HCT116 (cell line): Measurements from ENCODE around the gene PCDHA9. TPM values are rescaled to one million over a fixed set of nuclear protein-coding genes. Genes with fewer than 3 reads are reported as not detected.

Experiments used
- ATAC-seq: fragments of 200-7000 bp; cut with Tn5 transposase; 2 replicates; pipeline ENCODE4 v1.9.1; 2020; ENCODE audit warnings: mild to moderate bottlenecking, moderate library complexity
- BruUV-seq: library from RNA; stranded (reverse); fragments of 400-500 nt; replicated peaks from 2 replicates; lab custom pipeline; 2021; lab: Mats Ljungman, UMichigan
- CTCF ChIA-PET: fragments of 300-600 bp; sonication (Branson Sonifier 250); formaldehyde crosslinking; loops from one replicate; lab custom pipeline; 2021; ENCODE audit warnings: antibody characterized with exemption; lab: Charles Lee
- POLR2A ChIA-PET: fragments of 300-600, 350-600 bp; sonication (Branson Sonifier 250); formaldehyde crosslinking; loops from one replicate; lab custom pipeline; 2021; ENCODE audit warnings: antibody characterized with exemption; lab: Charles Lee
- RAD21 ChIA-PET, 2 experiments: fragments of 300-600 bp; sonication (Branson Sonifier 250); formaldehyde crosslinking; loops; one replicate each; lab custom pipeline; 2023; ENCODE audit warnings: low total read pairs in 2 of 2; ENCODE audit not compliant: uncharacterized antibody in 2 of 2, unreplicated experiment in 2 of 2, low non-redundant PET in 1 of 2; lab: Charles Lee
- DNase-seq: peaks from one replicate; pipeline ENCODE4 v3.0.0-alpha.2; 2010; ENCODE audit warnings: low read depth, low spot score
- H2AFZ ChIP-seq: fragments of 200-600 bp; shearing (Covaris generic), sonication (generic); 2 replicates; pipeline ENCODE4 v1.6.1; 2017; ENCODE audit warnings: low read depth, mixed run types, mixed read lengths, antibody characterized with exemption, low read length; ENCODE audit not compliant: poor library complexity, severe bottlenecking
- H3K27ac ChIP-seq: 2 replicates; pipeline ENCODE4 v1.5.1; 2012; ENCODE audit warnings: low read depth, low read length
- H3K27me3 ChIP-seq: fragments of 200-600 bp; sonication (generic); 2 replicates; pipeline ENCODE4 v1.6.1; 2016; ENCODE audit warnings: mixed run types, low read length, mixed read lengths; ENCODE audit not compliant: insufficient read depth
- H3K36me3 ChIP-seq, 2 experiments: fragments of 200-500 bp in 1 of 2; fragments of 200-600 bp in 1 of 2; sonication (Bioruptor generic) in 1 of 2; sonication (generic) in 1 of 2; 2 replicates each; pipeline versions ENCODE4 v1.5.1 to v1.6.1; 2014 to 2016; ENCODE audit warnings: low read length in 2 of 2, inconsistent platforms in 1 of 2, mixed read lengths in 1 of 2, mixed run types in 1 of 2; ENCODE audit not compliant: insufficient read depth in 2 of 2, control insufficient read depth in 1 of 2
- H3K4me1 ChIP-seq, 2 experiments: fragments of 200-600 bp in 1 of 2; sonication (generic) in 1 of 2; 2 replicates each; pipeline versions ENCODE4 v1.5.1 to v1.6.1; 2012 to 2017; ENCODE audit warnings: low read length in 2 of 2, inconsistent platforms in 1 of 2, mild to moderate bottlenecking in 1 of 2, mixed read lengths in 1 of 2, mixed run types in 1 of 2, moderate library complexity in 1 of 2; ENCODE audit not compliant: insufficient read depth in 2 of 2, control insufficient read depth in 1 of 2
- H3K4me2 ChIP-seq: fragments of 200-600 bp; sonication (generic); 2 replicates; pipeline ENCODE4 v1.6.1; 2017; ENCODE audit warnings: mixed run types, low read length, mixed read lengths
- H3K4me3 ChIP-seq, 2 experiments: fragments of 200-600 bp in 1 of 2; sonication (generic) in 1 of 2; replicated peaks in 1 of 2; 2 replicates each; pipeline ENCODE4 v1.5.1; 2011 to 2016; ENCODE audit warnings: low read length in 2 of 2, control low read depth in 1 of 2, low read depth in 1 of 2, mild to moderate bottlenecking in 1 of 2, mixed read lengths in 1 of 2, mixed run types in 1 of 2
- H3K79me2 ChIP-seq: fragments of 200-600 bp; sonication (generic); 2 replicates; pipeline ENCODE4 v1.6.1; 2017; ENCODE audit warnings: mild to moderate bottlenecking, mixed run types, low read length, moderate library complexity, mixed read lengths; ENCODE audit not compliant: insufficient read depth
- H3K9ac ChIP-seq: fragments of 200-600 bp; sonication (generic); 2 replicates; pipeline ENCODE4 v1.6.1; 2016; ENCODE audit warnings: low read length, mixed read lengths
- H3K9me2 ChIP-seq: fragments of 200-600 bp; sonication (generic), shearing (Covaris generic); 2 replicates; pipeline ENCODE4 v1.6.1; 2017; ENCODE audit warnings: mixed run types, mild to moderate bottlenecking, moderate library complexity; ENCODE audit not compliant: insufficient read depth
- H3K9me3 ChIP-seq, 2 experiments: fragments of 200-500 bp in 1 of 2; fragments of 200-600 bp in 1 of 2; sonication (Bioruptor generic) in 1 of 2; sonication (generic) in 1 of 2; 2 replicates each; pipeline ENCODE4 v1.6.1; 2014 to 2017; ENCODE audit warnings: low read length in 2 of 2, mixed read lengths in 2 of 2, inconsistent platforms in 1 of 2, low read depth in 1 of 2, mild to moderate bottlenecking in 1 of 2, mixed run types in 1 of 2, moderate library complexity in 1 of 2; ENCODE audit not compliant: control insufficient read depth in 1 of 2, insufficient read depth in 1 of 2
- H4K20me1 ChIP-seq: fragments of 200-600 bp; sonication (generic), shearing (Covaris generic); 2 replicates; pipeline ENCODE4 v1.6.1; 2017; ENCODE audit warnings: mixed run types, mild to moderate bottlenecking, moderate library complexity; ENCODE audit not compliant: insufficient read depth
- CEBPB ChIP-seq: IDR thresholded peaks from 2 replicates; pipeline ENCODE4 v1.6.1; 2012; ENCODE audit warnings: low read depth
- CTCF ChIP-seq, 3 experiments: fragments of 200-600 bp in 1 of 3; sonication (generic) in 1 of 3; IDR thresholded peaks in 2 of 3; conservative IDR thresholded peaks in 1 of 3; 2 replicates each; pipeline ENCODE4 v1.5.1; 2012 to 2017; ENCODE audit warnings: low read depth in 2 of 3, low read length in 2 of 3, antibody characterized with exemption in 1 of 3, borderline replicate concordance in 1 of 3, control low read depth in 1 of 3, mild to moderate bottlenecking in 1 of 3, mixed read lengths in 1 of 3, mixed run types in 1 of 3, moderate library complexity in 1 of 3; ENCODE audit not compliant: insufficient read depth in 1 of 3
- EZH2 ChIP-seq: fragments of 200-600 bp; sonication (generic); IDR thresholded peaks from 2 replicates; pipeline ENCODE4 v1.6.1; 2017; ENCODE audit warnings: antibody characterized with exemption, mixed run types
- FOSL1 ChIP-seq: IDR thresholded peaks from 2 replicates; pipeline ENCODE4 v1.6.1; 2012; ENCODE audit warnings: low read depth
- JUND ChIP-seq: IDR thresholded peaks from 2 replicates; pipeline ENCODE4 v1.6.1; 2012
- POLR2AphosphoS5 ChIP-seq: IDR thresholded peaks from 2 replicates; pipeline ENCODE4 v1.6.1; 2011; ENCODE audit warnings: mild to moderate bottlenecking, low read depth, low read length, moderate library complexity
- RAD21 ChIP-seq: IDR thresholded peaks from 2 replicates; pipeline ENCODE4 v1.6.1; 2012; ENCODE audit warnings: low read depth, mild to moderate bottlenecking
- SIN3A ChIP-seq: IDR thresholded peaks from 2 replicates; pipeline ENCODE4 v1.6.1; 2012; ENCODE audit warnings: low read depth
- SP1 ChIP-seq: IDR thresholded peaks from 2 replicates; pipeline ENCODE4 v1.6.1; 2012; ENCODE audit warnings: low read depth
- TCF7L2 ChIP-seq: IDR thresholded peaks from 2 replicates; pipeline ENCODE4 v1.7.0; 2011; ENCODE audit warnings: borderline replicate concordance, inconsistent platforms; ENCODE audit not compliant: insufficient read depth, insufficient read length; ENCODE audit errors: extremely low read depth
- ZNF274 ChIP-seq: fragments of 200-500 bp; sonication (Bioruptor generic); IDR thresholded peaks from 2 replicates; pipeline ENCODE4 v1.6.1; 2014; ENCODE audit warnings: mild to moderate bottlenecking, low read depth, low read length, inconsistent platforms
- intact Hi-C: fragments of 100-400 bp; cut with micrococcal nuclease; formaldehyde crosslinking; loops from 2 replicates; pipeline ENCODE4 v1.10.0; 2022
- total RNA-seq: library from RNA; stranded (reverse); gene quantifications from one replicate; pipeline ENCODE4 v1.2.1, GENCODE V29; 2021; ENCODE audit not compliant: unreplicated experiment
- TF ChIP-seq, protein P1 (sequence below): IDR thresholded peaks from 2 replicates; pipeline ENCODE4 v1.6.1; 2011; ENCODE audit warnings: mild to moderate bottlenecking, low read length, moderate library complexity; ENCODE audit not compliant: insufficient replicate concordance; ENCODE audit errors: extremely low read depth
- TF ChIP-seq, protein P2 (sequence below): IDR thresholded peaks from 2 replicates; pipeline ENCODE4 v1.6.1; 2012; ENCODE audit warnings: low read depth

PCDHA9 gene
- total RNA-seq, 1 experiment from 2014 or later: not detected

- Histone ChIP-seq H2AFZ (no peak within 1 kb of the TSS), H3K9me3 (no peaks in the 10 kb centered on the region), H3K4me1 (no peaks in the 10 kb centered on the region), H3K4me2 (no peak within 1 kb of the TSS), H3K4me3 (no peak within 1 kb of the TSS), H3K27me3 (no peaks in the 10 kb centered on the region), H3K79me2 (no peaks in the 10 kb centered on the region), H4K20me1 (no peaks in the 10 kb centered on the region), H3K9me2 (no peaks in the 10 kb centered on the region; the same call in 1 of the 2 replicates), H3K9ac (no peak within 1 kb of the TSS), H3K36me3 (no peaks in the 10 kb centered on the region), H3K27ac (no peak within 1 kb of the TSS)
- intact Hi-C loops: no loop called here
- TF ChIP-seq POLR2AphosphoS5 (no peak), JUND (no peak), EZH2 (no peak), TCF7L2 (no peak), SP1 (no peak), CEBPB (no peak), SIN3A (no peak), ZNF274 (no peak), FOSL1 (no peak), RAD21 (peak; percentile 37; the same call in 1 of the 2 replicates), CTCF (IDR thresholded peaks at IDR 0.05 in 2 of 3, conservative IDR thresholded peaks at IDR 0.05 in 1 of 3; ENCODE audit: borderline replicate concordance in 1 of 3, insufficient read depth in 1 of 3, low read depth in 2 of 3, low read length in 2 of 3) (peak; percentile 16 to 33 (median 27); a peak in 4 of 6 replicates)
- TF ChIP-seq, protein P1, sequence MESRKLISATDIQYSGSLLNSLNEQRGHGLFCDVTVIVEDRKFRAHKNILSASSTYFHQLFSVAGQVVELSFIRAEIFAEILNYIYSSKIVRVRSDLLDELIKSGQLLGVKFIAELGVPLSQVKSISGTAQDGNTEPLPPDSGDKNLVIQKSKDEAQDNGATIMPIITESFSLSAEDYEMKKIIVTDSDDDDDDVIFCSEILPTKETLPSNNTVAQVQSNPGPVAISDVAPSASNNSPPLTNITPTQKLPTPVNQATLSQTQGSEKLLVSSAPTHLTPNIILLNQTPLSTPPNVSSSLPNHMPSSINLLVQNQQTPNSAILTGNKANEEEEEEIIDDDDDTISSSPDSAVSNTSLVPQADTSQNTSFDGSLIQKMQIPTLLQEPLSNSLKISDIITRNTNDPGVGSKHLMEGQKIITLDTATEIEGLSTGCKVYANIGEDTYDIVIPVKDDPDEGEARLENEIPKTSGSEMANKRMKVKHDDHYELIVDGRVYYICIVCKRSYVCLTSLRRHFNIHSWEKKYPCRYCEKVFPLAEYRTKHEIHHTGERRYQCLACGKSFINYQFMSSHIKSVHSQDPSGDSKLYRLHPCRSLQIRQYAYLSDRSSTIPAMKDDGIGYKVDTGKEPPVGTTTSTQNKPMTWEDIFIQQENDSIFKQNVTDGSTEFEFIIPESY: no peak
- TF ChIP-seq, protein P2, sequence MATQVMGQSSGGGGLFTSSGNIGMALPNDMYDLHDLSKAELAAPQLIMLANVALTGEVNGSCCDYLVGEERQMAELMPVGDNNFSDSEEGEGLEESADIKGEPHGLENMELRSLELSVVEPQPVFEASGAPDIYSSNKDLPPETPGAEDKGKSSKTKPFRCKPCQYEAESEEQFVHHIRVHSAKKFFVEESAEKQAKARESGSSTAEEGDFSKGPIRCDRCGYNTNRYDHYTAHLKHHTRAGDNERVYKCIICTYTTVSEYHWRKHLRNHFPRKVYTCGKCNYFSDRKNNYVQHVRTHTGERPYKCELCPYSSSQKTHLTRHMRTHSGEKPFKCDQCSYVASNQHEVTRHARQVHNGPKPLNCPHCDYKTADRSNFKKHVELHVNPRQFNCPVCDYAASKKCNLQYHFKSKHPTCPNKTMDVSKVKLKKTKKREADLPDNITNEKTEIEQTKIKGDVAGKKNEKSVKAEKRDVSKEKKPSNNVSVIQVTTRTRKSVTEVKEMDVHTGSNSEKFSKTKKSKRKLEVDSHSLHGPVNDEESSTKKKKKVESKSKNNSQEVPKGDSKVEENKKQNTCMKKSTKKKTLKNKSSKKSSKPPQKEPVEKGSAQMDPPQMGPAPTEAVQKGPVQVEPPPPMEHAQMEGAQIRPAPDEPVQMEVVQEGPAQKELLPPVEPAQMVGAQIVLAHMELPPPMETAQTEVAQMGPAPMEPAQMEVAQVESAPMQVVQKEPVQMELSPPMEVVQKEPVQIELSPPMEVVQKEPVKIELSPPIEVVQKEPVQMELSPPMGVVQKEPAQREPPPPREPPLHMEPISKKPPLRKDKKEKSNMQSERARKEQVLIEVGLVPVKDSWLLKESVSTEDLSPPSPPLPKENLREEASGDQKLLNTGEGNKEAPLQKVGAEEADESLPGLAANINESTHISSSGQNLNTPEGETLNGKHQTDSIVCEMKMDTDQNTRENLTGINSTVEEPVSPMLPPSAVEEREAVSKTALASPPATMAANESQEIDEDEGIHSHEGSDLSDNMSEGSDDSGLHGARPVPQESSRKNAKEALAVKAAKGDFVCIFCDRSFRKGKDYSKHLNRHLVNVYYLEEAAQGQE: no peak
- ChIA-PET CTCF (interaction anchor here (0.7 to 1.4 kb wide), 3 partner anchors 18 to 165 kb away, joined by 3 to 13 read pairs (median 4); no protein-coding TSS in a partner anchor), RAD21 (no interaction called here), POLR2A (no interaction called here)
- BruUV-seq: no TSS peak
- ATAC-seq: no peak
- no peak for DNase-seq
Observed at GRCh38 chr5:140875085-140876065, 27.2 kb downstream of the PCDHA9 start, which contains the start of gene PCDHA12. PCDHA12 (plus strand) TSS chr5:140875308; CDS start chr5:140875473, 165 bp downstream.
